ENCODE data around the gene TNNI3K. TPM values are rescaled to one million over a fixed set of nuclear protein-coding genes. Genes with fewer than 3 reads are reported as not detected.

TNNI3K gene
- total RNA-seq, 2 experiments from 2014 or later, result not detected

DNA sequence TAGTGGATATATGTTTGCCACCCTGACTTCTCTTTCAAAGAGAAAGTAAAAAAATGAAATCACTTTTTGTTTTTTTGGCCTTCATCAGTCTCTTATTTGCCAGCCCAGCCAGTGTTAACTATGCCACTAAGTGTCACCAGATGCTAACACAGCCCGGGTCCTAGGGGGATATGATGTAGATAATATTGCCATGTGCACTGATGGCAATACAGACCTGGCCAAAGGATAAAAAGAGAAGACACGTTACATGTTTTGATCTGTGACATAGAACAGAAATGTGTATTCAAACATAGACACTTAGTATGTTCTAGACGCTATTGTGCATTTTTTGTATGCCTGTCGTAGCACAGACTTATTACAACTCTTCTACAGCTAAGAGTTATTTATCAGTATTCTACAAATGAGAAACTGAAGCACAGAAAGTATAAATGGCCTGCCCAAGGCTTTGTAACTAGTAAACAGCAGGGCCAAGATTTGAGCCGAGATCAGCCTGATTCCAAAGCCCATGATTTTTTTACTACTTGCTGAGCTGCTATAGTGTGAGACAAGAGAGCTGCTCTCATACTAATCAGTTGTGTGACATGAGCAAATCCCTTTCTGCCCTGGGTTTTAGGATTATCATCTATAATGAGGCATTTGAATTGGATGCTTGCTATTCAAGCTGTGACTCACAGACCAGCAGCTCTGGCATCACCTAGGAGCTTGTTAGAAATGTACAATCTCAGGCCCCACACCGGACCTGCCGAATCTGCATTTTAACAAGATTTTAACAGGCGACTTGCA is 270.9 kb downstream of the TNNI3K start:
- Mint-ChIP-seq H3K9me3 (no peaks in the 10 kb centered on the region), H3K27ac (no peak overlapping the region), H3K4me3 (no peak overlapping the region), H3K27me3 (no peaks in the 10 kb centered on the region), H3K4me1 (no peaks in the 10 kb centered on the region), H3K36me3 (no peaks in the 10 kb centered on the region)
- no peak for DNase-seq

DNA sequence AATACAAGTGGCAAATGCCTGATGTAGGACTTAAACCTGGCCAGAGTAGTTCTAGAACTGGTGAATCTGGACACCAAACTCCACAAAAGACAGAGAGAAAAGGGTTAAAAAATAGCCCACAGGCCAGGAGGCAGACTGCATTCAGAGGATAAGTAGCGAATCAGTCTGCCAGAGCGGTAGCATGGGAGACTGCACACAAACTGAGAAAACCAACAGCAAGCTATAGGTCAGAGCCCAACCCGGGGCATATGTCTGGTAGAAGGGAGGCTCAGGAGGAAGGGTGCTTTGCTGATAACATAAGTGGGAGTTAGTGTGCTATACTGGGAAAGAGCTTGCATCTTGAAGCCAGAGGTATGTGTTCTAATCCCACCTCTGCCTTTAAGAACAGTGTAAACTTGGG is 273.3 kb downstream of the TNNI3K start:
- no peak overlapping the region for H3K27ac Mint-ChIP-seq

GRCh38 chr1:74512170-74512915 is 277.2 kb downstream of the TNNI3K start, which contains the start of gene LRRC53:
LRRC53 (minus strand) TSS chr1:74512611; CDS start chr1:74483349, 29,262 bp downstream.
- Mint-ChIP-seq H3K9me3 (no peaks in the 10 kb centered on the region), H3K27me3 (peaks cover 4% of the 10 kb centered on the region)
- DNase-seq, result no peak

More for the DNA sequence above, 273.3 kb downstream of the TNNI3K start:
- DNase-seq, result no peak
- no peaks in the 10 kb centered on the region for H3K36me3 Mint-ChIP-seq
- no peak overlapping the region for H3K4me3 Mint-ChIP-seq
- peaks cover 4% of the 10 kb centered on the region for H3K27me3 Mint-ChIP-seq
- H3K9me3 Mint-ChIP-seq, result no peaks in the 10 kb centered on the region
- no peaks in the 10 kb centered on the region for H3K4me1 Mint-ChIP-seq

DNA sequence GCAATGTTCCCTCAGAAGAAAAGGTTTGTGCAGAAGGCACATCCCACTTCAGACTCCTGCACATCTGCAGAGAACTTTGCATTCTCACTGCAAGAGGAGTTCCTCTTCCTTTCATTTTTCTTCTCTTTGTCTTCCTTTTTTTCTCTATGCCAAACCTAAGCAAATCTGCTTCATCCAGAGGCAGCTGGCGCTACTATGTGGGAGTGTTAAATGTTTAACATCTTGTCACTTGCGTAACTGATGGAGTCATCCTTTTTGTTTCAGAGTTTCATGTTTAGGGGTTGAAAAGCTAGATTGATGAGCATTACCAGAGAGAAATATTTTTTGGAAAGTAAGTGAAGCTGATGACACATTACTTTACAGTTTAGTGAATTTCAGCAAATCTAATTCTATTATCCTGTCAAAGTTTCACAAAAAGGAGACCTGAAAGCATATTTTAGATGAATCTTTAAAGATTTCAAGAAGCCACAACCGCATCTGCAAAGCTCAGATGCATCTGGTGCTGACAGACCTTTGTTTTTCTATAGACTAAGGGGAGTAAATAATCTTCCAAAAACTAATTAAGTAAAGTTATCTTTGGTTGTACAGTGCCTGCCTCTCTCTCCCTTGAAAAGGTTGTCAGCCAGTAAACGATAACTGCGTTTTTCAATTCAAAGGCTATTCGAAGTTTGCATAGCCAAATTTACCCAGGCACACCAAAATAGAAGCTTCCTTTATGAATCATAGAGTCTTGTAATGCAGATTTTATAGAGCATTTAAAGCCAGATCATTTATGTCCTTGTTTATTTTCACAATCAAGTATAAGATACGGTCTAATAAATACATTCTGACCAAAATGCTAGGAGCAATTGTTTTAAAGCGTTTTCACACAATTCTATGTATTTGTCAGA is 278.5 kb downstream of the TNNI3K start:
- no peak overlapping the region for H3K4me3 Mint-ChIP-seq
- DNase-seq, result no peak
- H3K4me1 Mint-ChIP-seq, result no peaks in the 10 kb centered on the region
- no peaks in the 10 kb centered on the region for H3K9me3 Mint-ChIP-seq
- H3K36me3 Mint-ChIP-seq, result no peaks in the 10 kb centered on the region
- peaks cover 4% of the 10 kb centered on the region for H3K27me3 Mint-ChIP-seq
- no peak overlapping the region for H3K27ac Mint-ChIP-seq

More at GRCh38 chr1:74512170-74512915, 277.2 kb downstream of the TNNI3K start, which contains the start of gene LRRC53:
- H3K27ac Mint-ChIP-seq, result no peak within 1 kb of the TSS
- H3K4me3 Mint-ChIP-seq, result no peak within 1 kb of the TSS
- no peaks in the 10 kb centered on the region for H3K36me3 Mint-ChIP-seq
- H3K4me1 Mint-ChIP-seq, result no peaks in the 10 kb centered on the region

DNA sequence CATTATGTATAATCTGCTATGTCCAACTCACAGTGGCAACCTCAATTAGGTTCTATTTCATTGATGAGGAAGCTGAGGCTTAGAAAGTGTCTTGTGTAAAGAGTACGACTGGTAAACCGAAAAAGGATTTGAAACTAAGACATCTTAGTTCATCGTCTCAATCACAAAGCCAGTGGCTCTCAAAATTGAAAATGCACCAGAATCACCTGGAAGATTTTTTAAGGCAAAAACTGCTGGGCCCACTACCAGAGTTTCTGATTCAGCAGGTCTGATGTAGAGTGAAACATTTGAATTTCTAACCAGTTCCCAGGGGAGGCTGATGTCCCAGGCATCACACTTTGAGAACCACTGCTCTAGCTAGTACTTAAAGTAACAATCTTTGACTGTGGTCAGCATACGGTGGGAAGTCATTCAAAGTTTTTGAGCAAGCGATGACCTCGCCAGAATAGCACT is 282.4 kb downstream of the TNNI3K start:
- no peaks in the 10 kb centered on the region for H3K9me3 Mint-ChIP-seq
- H3K27me3 Mint-ChIP-seq, result peaks cover 5% of the 10 kb centered on the region
- no peak overlapping the region for H3K4me3 Mint-ChIP-seq
- no peaks in the 10 kb centered on the region for H3K4me1 Mint-ChIP-seq
- H3K36me3 Mint-ChIP-seq, result no peaks in the 10 kb centered on the region
- no peak overlapping the region for H3K27ac Mint-ChIP-seq
- DNase-seq, result no peak

GRCh38 chr1:74522148-74522547 is 287.0 kb downstream of the TNNI3K start:
- Mint-ChIP-seq H3K4me3 (no peak overlapping the region), H3K27ac (no peak overlapping the region), H3K36me3 (no peaks in the 10 kb centered on the region), H3K4me1 (no peaks in the 10 kb centered on the region), H3K27me3 (peaks cover 8% of the 10 kb centered on the region), H3K9me3 (no peaks in the 10 kb centered on the region)
- no peak for DNase-seq

GRCh38 chr1:74523873-74524480 is 288.8 kb downstream of the TNNI3K start:
- Mint-ChIP-seq H3K27me3 (peaks cover 14% of the 10 kb centered on the region), H3K4me1 (no peaks in the 10 kb centered on the region), H3K9me3 (no peaks in the 10 kb centered on the region), H3K36me3 (no peaks in the 10 kb centered on the region), H3K4me3 (no peak overlapping the region), H3K27ac (no peak overlapping the region)
- DNase-seq, result no peak

- Mint-ChIP-seq H3K4me3 (no peak overlapping the region), H3K36me3 (no peaks in the 10 kb centered on the region), H3K4me1 (no peaks in the 10 kb centered on the region), H3K27ac (no peak overlapping the region), H3K9me3 (no peaks in the 10 kb centered on the region), H3K27me3 (peaks cover 8% of the 10 kb centered on the region)
- DNase-seq, result no peak
These were observed 291.5 kb downstream of the TNNI3K start for GRCh38 chr1:74526708-74527107.

DNA sequence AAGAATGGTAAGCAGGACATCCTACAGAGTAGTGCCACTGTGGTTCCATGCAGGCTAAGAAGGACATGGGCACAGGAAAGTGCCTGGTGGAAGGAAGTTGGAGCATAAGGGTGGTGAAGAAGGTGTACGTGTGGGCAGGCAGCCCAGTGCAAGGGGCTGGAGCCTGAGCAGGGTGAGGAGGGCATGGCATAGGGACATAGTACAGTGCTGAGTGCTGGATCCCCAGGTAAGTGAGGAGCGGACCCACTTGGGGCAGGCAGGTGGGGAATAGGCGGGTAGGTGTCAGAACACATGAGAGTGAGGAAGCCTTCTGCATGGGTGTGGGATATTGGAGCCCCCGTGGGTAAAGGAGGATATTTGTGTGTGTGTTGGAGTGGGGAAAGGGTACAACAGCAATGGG is 292.9 kb downstream of the TNNI3K start:
- no peak for DNase-seq
- no peak overlapping the region for H3K27ac Mint-ChIP-seq

DNA sequence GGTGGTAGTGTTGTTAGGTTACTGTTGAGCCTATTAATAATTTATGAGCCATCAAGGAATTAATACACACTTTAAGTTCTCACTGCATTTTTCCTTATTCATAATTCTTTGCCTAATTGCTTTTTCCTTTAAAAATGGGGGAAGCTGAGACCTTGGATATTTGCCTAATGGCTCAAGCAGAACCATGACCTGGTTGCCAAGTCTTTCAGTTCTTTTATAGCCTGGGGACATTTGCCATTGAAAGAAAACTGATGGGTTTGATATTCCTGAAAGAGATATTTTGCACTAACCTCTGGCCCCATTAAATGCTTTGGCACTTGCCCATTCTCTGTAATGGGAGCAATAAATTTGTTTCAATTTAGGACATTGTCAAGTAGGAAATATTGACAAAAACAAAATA is 295.7 kb downstream of the TNNI3K start:
- no peaks in the 10 kb centered on the region for H3K9me3 Mint-ChIP-seq
- H3K27ac Mint-ChIP-seq, result no peak overlapping the region
- no peak for DNase-seq
- H3K4me3 Mint-ChIP-seq, result no peak overlapping the region
- H3K36me3 Mint-ChIP-seq, result no peaks in the 10 kb centered on the region
- no peaks in the 10 kb centered on the region for H3K4me1 Mint-ChIP-seq
- peaks cover 8% of the 10 kb centered on the region for H3K27me3 Mint-ChIP-seq

More for the DNA sequence above, 292.9 kb downstream of the TNNI3K start:
- no peak overlapping the region for H3K4me3 Mint-ChIP-seq
- no peaks in the 10 kb centered on the region for H3K9me3 Mint-ChIP-seq
- H3K4me1 Mint-ChIP-seq, result no peaks in the 10 kb centered on the region
- peaks cover 8% of the 10 kb centered on the region for H3K27me3 Mint-ChIP-seq
- no peaks in the 10 kb centered on the region for H3K36me3 Mint-ChIP-seq

DNA sequence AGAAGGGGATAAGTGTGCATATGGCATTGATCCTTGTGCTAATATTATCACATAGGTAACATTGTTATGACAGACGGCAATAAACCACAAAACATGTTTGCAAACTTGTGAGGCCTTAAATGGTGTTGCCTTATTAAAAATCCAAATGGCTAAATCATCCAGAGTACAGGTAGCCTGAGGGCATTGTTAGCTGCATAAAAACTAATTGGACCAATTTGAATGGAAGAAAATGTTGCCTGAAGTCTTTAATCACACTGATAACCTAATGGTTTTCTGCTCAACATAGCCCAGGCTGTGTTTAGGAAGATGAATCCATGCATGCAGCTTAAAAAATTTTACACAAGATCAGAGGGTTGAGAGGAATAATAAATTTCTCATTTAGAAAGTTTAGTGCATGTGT is 296.6 kb downstream of the TNNI3K start:
- H3K9me3 Mint-ChIP-seq, result no peaks in the 10 kb centered on the region
- no peak overlapping the region for H3K4me3 Mint-ChIP-seq
- no peaks in the 10 kb centered on the region for H3K36me3 Mint-ChIP-seq
- DNase-seq, result no peak
- H3K27ac Mint-ChIP-seq, result no peak overlapping the region
- no peaks in the 10 kb centered on the region for H3K4me1 Mint-ChIP-seq
- H3K27me3 Mint-ChIP-seq, result peaks cover 8% of the 10 kb centered on the region

- H3K27me3 Mint-ChIP-seq, result no peaks in the 10 kb centered on the region
- H3K36me3 Mint-ChIP-seq, result no peaks in the 10 kb centered on the region
- H3K9me3 Mint-ChIP-seq, result no peaks in the 10 kb centered on the region
- H3K4me1 Mint-ChIP-seq, result no peaks in the 10 kb centered on the region
- no peak overlapping the region for H3K4me3 Mint-ChIP-seq
- no peak overlapping the region for H3K27ac Mint-ChIP-seq
- no peak for DNase-seq
These were observed 299.1 kb downstream of the TNNI3K start for GRCh38 chr1:74534241-74534640.

- no peaks in the 10 kb centered on the region for H3K36me3 Mint-ChIP-seq
- H3K27me3 Mint-ChIP-seq, result no peaks in the 10 kb centered on the region
- H3K4me3 Mint-ChIP-seq, result no peak overlapping the region
- H3K27ac Mint-ChIP-seq, result no peak overlapping the region
- no peaks in the 10 kb centered on the region for H3K4me1 Mint-ChIP-seq
- no peaks in the 10 kb centered on the region for H3K9me3 Mint-ChIP-seq
- no peak for DNase-seq
These were observed 310.6 kb downstream of the TNNI3K start for GRCh38 chr1:74545821-74546220.

DNA sequence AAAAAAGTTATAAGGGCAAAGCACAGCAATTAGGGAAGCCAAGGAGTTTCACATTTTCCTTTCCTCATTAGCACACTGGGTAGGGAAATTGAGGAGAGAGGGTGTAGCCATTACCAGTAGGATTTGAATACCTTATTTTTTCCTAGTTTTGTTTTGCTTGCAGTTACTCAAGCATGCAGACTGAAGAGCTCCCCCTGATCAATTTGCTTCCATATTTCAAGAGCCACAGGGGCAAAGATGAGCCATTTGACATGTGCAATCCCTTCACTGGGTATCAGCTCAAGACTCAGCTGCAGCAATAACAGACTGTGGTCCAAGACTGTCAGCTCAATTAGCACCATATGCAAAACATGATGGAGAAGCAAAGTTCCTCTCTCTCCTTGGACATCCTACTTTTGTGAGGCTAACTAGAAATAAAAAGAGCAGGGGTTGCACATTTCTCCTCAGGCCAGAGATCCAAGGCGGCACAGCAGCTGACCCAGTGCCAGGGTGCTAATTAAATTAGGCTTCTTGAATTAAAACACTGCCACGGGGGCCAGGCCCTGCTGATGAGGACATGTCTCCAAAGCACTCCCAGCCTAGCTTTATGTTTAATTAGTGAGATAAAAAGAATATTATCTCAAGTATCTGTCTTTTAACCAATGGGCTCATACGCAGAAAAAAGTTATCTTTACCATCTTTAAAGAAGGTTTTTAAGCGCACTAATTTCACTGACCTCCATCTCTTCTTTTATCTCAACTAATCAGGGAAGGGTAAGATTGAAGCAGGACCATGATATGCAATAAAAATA is 314.0 kb downstream of the TNNI3K start:
- Mint-ChIP-seq H3K4me1 (no peaks in the 10 kb centered on the region), H3K36me3 (no peaks in the 10 kb centered on the region), H3K27me3 (no peaks in the 10 kb centered on the region), H3K4me3 (no peak overlapping the region), H3K27ac (no peak overlapping the region), H3K9me3 (no peaks in the 10 kb centered on the region)
- DNase-seq, result no peak
